Muscle of back (tissue), 11 donors: ENCODE data around the gene GULP1. TPM values are rescaled to one million over a fixed set of nuclear protein-coding genes. Genes with fewer than 3 reads are reported as not detected.

ENCODE experiments used
- DNase-seq, 3 donors: peaks; one replicate each; pipeline versions ENCODE4 v3.0.0 to v3.0.0-alpha.2; 2013
- polyA plus RNA-seq, 10 donors: library from polyadenylated mRNA; unstranded; fragments of 120-200 nt; gene quantifications; one replicate each; pipeline ENCODE4 v1.2.1, GENCODE V29; 2013; ENCODE audit not compliant: insufficient read length in 10 of 10

The GULP1 gene
- polyA plus RNA-seq, 10 donors, result 20.1 to 25.3 (median 21.7) TPM

DNA sequence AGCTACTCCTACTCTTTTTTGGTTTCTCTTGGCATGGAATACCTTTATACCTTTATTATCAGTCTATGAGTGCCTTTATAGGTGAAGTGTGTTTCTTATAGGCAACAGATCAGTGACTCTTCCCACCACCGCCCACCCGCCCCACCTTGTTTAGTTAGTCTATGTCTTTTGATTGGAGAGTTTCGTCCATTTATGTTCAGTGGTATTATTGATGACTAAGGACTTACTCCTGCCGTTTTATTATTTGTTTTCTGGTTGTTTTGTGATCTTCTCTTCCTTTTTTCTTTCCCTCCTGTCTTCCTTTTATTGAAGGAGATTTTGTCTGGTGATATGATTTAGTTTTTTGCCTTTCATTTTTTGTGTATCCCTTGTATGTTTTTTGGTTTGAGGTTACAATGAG, 179.5 kb downstream of the GULP1 start:
- DNase-seq, result no peak

DNA sequence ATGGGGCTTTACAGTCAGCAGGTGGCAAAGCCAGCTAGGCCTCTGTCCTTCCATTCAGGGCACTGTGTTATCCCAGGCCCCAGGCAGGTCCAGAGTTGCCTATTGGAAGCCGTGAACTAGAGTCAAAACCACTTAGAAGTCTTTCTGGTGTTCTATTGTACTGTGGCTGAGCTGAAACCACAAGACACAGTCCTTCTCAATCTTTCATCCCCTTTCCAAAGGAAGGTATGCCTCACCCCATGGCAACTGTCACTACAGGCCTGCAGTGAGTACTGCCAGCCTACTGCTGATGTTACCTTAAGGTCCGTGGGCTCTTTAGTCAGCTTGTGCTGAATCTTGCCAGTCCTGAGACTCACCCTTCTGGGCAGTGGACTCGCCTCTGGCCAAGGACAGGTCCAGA, 181.6 kb downstream of the GULP1 start:
- no peak for DNase-seq

DNA sequence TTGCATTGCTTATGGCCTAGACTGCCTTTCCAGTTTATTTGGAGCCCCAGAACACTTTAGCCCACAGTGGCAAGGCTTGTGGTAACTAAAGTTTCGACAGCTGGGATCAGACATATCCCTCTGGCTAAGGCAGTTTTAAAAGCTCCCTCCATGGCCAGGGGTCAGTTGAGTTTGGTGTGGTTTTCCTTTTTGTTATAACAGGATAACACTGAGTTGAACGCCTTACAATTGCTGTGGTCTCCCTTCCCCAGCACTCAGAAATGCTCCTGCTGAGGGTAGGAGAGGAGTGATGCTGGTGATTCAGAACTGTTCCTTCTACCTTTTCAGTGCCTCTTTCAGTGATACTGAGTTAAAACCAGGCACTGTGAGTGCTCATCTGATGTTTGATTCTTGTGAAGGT, 182.6 kb downstream of the GULP1 start:
- no peak for DNase-seq

DNA sequence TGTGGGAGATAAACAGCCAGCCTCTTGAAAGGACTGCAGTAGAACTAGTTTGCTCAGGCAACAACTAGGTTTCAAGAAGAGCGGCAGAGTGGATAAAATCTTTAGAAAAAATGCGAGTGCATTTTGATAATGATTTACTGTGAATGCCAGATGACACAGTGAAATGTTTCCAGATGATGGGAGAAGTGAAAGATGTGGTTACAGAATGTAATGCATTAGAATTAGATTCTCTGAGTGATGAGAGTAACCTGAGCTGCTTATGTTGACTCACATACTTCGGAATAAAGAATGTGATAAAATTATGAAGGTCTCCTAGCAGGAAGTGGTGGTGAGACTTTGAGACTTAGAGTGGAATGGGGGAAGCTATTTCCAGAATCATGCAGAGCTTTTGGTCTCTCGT, 184.3 kb downstream of the GULP1 start:
- DNase-seq, result peak in 1 of 3 donors; percentile 71

DNA sequence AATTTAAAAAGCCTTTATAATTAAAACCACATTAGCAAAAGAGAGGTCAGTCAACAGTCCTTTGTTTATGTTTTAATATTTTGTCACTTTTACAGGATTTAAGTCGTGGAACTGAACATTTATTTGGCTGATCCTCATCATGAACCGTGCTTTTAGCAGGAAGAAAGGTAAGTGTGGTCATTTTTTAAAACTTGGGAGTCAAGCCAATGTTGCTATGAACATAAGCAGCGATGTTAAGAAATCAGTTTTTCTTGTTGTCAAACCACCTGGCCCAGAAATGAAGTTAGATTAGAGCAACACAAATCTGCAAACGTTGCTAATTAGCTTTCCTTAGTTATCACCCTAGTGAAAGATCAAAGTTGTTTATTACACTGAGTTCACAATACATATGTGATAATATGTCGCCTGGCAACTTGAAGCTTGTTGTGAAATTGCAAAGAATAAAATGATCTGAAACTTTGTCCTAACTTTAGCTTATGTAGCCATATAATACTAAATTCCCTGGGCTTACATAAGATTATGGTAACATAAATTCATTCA, 186.0 kb downstream of the GULP1 start:
- DNase-seq, result no peak

DNA sequence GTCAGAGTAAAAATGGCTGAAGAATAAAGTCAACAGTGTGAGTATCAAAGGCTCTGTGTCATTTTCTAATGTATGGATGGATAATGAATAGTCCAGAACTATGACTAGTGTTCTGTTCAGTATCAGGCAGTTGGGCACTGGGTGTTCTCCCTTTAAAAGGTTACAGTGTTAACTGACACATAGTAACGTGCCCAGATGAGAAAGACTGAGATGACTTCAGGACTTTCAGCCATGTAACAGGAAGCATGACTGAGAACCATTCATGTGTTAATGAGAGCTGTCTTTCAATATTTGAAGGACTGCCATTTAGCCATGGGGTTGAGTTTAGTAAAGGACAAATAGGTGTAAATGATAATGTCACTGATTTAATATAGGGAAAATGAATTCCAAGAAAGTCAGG, 187.1 kb downstream of the GULP1 start:
- DNase-seq, result no peak

DNA sequence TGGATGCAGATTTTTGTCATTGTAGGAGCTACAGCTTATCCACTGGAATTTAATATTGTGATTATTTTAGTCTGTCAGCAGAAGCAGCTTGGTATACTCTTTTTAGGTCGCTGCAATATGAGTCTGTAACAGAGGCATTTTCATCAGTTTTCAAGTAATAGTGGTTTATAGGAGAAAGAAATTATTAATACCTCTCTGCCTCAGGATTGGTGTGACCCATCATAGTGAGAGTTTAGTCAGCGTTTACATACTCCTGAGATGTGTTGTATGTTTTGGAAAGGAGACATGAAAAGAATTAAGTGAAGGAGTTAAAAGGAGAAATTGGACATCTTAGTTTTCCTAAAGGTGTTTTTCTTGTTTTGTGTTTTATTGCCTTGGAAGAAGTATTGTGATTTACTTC, 189.8 kb downstream of the GULP1 start:
- DNase-seq, result no peak

DNA sequence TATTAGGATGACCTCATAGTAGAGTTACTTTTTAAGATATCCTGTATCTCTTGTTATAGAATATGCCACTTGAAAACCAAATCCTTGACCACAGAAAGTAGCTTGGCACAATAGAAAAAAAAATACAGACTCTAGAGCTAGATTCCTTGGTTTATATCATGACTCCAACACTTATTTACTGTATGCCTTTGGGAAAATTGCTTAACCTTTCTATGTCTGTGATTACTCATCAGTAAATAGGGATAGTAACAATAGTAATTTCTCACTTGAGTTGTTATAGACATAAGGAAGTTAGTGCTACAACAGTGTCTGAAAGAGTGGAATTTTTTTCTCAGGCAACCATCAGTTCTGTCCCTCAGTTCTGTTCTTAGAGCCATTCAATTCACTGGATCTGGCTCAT, 193.8 kb downstream of the GULP1 start:
- no peak for DNase-seq

DNA sequence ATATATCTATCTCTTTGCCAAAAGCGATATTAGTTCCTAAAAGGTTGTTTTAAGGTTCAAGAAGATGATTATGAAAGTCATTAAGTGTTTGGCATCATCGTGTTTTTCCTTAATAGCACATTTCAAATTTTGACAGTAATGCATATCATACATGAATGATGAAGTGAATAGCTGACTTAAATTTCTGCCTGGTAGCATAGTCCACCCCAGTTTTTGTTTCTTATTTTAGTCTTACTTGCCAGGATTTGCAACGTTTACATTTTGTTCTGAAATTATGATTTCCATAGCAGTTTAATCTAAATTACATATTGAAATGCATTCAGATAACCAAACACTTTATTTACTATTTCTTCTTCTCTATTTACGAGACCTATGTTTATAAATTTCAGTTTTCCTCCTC, 201.1 kb downstream of the GULP1 start:
- DNase-seq, result no peak

DNA sequence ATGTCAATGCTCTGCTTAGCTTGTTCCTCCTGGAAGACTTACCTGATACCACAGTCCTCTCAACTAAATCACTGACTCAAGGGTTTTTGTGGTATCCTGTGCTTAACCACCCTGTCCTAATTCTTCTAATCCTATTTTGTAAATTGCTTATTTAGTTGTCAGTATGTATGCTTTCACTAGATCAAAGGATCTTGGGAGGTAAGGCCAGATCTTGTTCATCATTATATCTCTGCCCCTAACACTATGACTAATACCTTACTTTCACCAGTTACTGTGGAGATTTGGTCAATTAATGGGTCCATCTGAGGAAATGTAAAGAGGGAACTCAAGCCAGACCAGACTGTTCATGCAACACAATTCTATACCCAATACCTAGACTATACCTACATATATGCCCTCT, 203.2 kb downstream of the GULP1 start:
- no peak for DNase-seq

DNA sequence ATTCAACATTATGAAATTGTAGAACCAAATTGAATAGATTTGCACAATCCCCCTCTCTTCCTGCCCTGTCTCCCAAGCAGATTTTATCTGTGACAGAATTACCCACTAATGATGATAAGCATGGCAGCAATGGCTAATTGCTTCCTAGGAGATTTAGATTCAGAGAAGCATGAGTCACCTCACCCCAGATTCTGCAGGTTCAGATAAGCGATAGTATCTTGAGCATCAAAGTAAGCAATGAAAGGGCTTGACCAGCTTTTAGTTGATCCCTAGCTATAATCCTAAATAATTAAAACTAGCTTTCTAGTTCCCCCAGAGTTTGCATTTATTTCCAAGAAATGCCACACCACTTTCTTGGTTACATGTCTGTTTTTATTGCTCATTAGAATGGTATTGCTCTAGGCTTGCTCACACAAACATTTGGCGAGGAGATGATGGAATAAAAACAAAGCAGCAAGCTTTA, 204.3 kb downstream of the GULP1 start:
- DNase-seq, result peak in 1 of 3 donors; percentile 7

DNA sequence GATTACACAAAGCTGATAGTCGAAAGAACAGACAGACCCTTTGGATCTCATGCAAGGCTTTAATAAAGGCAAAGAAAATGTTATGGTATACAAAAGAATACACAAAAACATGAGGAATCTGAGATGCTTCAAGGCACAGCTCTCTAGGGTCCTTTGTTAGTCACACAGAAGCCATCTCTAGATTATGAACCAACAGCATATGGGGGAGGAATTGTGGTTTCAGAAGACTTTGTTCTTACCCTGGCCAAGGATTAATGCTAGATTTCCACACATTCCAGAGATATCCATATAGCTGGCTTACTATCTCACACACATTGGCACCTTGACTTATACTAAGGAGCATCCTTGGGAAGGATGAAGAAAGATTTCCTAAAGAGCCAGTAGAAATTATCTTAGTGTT, 206.1 kb downstream of the GULP1 start:
- no peak for DNase-seq

DNA sequence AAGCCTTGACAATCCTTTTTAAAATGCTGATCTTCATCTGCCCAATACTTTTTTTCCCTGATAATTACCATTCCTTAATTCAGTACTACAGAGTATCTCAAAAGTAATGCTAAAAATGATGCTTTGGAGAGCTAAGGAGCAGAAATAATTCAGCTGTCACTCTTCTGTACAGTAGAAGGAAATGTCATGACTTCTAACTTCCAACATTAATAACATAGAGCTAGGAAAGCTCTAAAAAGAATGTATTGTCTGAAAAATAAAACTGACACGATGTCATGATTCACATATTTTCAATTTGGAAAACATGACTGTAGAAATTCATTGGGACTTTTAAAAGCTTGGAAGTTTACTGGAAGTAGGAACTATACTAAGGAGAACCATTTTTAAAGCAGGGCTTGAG, 212.3 kb downstream of the GULP1 start:
- no peak for DNase-seq

DNA sequence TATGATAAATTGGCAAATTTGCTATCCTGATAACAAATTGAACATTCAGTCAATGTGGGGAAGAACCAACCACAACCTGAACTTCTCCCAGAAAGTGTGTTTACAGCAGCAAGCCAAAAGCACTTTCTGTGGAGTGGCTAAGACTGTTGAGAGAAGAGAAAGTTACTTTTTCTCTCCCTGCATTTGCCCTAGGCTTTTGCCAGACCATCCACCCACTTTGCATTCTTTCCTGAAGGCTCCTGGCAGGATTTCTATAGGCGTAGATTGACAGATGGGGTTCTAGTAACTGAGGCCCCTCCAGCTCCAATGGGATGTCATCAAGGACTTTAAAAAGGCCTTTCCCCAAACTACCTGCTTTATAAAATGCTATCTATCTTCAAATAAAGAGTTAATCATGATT, 215.2 kb downstream of the GULP1 start:
- DNase-seq, result no peak

DNA sequence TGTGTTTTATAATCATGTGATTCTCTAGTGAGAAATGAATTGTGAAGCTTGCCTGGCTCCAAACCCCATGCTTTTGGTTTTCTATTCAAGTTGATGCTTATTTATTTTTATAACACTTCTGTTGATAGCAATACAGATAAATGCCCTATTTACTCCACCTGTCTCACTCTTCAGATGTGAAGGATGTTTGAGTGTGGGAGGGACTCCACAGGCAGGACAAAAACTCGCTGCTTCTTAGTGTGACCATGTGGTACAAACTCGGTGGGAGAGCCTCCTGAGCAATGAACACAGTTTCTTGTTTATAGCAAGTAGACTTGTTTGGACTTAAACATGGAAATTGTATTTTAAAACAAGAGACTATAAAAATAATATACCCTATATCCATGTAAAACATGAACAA, 219.7 kb downstream of the GULP1 start:
- DNase-seq, result no peak

DNA sequence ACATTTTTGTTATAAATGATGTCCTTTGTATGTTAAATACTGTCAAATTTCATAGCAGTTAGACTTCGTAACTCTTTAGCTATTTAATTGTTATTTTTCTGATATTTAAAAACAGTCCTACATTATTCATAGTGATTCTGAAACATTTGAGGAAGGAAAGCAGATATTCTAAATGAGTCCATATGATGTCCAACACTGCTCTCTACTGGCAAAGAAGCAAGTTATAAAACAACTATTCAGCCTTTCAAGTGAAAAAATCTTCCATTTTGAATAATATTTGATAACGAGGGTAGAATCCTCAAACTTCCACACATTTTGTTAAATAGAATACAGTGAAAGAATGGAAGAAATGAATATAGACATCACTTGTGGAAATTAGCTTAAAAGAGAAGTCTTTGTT, 220.8 kb downstream of the GULP1 start:
- peak; percentile 65 to 78 (median 66) for DNase-seq

DNA sequence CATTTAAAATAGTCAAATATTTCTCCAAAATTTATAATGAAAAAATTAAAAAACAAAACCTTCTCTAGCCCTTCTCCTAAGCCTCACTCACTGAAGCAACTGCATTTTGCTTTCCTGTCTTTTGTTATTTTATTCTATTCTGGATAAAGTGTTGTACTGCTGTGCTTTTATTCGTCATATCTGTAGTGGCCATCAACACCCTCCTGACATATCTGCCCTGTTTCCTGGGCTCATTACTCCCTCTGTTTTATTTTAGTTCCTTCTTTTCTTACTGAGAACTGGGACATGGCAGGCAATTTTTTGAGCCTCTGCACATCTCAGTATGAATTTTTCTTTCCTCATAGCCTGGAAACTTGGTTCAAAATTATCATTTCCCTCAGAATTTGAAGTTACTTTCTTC, 224.2 kb downstream of the GULP1 start:
- DNase-seq, result no peak

DNA sequence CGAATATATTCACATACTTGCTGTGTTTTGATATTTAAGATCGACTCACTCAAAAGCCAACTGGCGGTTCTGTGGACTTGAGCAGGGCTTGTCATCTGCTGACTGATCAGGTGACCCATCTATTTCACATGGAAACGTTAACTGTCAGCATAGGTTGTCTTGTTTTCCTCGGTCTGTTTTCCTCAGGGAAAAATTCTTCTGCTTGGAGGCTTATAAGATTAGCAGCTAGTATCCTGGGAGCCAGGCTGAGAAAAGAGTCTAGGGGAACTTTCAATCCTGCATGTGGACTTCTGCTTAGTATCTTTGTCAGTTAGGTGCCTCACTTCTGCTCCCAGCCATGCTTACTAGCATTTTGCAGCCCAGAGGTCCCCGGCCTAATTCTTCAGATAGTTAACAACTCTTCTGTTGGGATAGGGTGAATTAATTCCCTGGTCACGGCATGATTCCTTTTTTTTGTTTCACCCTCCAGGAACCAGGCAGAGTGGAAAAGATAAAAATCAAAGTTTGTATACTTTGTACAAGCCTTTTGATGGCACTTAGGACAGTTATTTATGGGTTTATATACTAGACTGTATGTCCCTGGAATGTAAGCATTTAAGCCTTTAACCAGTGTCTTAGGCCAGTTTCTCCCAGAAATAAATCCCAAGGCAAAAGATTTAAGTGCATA, 226.0 kb downstream of the GULP1 start:
- DNase-seq, result no peak

DNA sequence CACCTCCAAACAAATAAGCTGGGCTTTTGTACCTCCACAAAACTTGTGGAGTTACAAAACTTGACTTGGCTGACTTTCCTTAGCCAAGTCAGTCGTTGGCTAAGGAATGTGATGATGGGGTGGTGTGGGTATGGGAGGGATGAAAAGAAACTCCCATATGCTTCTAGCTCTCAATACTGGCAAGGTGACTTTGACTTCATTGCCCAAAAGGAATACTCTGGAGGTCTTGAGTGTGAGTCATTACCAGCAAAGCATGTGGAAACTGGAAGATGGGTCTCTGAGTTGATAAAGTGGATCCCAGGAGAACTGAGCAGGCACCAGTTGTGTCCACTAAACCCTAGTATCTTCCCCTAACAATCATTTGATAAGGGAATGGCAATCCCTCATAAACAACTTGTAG, 226.7 kb downstream of the GULP1 start:
- DNase-seq, result no peak

DNA sequence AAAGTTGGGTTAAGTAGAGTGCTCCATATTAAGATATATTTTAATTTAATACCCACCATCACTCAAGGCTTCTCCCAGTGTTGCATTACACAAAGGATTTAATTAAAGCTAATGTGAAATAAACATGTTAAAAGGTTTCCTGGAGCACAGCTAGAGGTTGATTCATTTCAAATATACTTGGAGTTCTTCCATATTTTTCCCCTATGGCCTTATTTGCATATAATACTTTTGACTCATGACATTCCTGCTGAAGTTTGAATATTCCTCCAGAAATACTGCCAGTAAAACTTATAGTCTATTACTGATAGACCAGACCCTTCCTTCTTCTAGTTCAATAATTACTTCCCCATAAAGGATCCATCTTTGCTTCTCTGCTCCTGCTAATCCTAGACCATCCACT, 227.5 kb downstream of the GULP1 start:
- DNase-seq, result no peak

DNA sequence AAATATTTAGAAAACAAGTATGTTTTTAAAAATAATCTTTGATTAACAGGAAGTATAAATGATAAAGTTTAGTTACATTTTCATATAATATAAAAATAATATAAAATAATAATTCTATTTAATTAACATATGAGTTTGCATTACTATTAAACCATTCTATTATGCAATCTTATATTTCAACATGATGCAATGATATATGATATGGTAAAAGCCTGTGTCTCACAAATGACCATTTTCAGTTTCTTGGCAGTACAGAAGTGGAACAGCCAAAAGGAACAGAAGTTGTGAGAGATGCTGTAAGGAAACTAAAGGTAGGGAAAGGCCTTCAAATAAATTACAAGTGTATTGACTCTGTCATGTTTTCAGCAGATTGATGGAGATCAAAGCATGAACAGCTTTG, 230.8 kb downstream of the GULP1 start:
- no peak for DNase-seq

DNA sequence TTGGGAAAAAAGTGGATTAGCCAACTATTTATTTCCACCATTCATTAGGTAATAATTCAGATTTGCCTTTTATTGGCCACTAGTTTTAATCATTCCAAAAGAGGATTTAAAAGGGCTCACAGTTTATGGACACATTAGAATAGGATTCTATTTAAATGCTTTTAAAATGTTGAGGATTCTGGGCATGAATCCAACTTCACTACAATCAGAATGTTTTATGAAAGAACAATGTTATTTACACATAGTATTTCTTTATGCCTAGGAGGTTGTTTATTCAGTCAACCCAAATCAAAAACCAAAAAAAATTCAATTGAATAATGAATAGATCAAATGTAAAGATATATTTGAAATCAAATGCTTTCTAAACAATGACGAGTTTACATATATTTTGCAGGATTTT, 232.2 kb downstream of the GULP1 start:
- no peak for DNase-seq

DNA sequence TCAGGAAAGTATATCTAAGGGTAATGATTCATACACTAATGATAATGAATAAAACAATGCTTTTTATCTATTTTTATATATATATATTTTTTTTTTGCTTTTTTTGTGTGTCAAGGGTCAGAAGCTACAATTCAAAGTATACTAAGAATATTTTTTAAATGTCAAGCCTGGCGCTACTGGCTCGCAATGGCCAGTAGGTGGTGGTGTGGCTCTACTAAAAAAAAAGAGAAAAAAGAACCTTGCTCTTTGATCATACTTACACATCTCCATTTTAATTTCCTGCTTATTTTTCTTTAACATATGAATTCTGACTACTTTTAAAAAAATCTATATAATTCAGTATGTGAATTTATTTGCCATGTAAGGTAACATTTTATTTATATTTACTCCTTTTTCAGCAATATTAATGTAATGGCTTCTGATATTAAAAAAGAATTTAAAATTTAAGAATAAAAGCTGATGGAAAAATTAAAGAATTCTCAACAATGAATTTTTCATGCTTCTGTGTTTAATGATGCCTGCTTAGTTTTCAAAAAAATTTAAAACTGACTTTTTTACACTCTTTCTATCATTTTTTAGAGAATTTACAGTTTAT, 232.9 kb downstream of the GULP1 start:
- DNase-seq, result peak; percentile 69 to 85 (median 73)

DNA sequence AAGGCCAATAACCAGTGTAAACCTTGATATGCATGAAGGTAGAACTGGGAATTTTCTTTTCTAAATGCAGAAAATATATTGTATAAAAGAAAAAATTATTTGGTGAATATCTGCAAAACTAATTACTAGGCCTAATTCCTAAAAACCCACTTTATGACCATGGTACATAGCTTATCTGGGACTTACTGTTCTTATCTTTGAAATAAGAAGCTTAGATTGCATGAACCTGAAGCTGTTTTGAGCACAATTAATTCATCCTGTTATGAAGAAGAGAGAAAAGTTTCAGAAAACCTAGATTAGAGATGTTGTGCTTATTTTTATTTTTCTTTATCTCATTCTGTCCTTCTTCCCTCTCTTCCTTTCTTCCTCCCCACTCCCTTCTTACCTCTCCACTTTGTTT, 235.0 kb downstream of the GULP1 start:
- DNase-seq, result no peak
